Measurements from ENCODE around the gene SRC.

- TF ChIP-seq CTCF (IDR thresholded peaks at IDR 0.05 in 4 of 5, conservative IDR thresholded peaks at IDR 0.05 in 1 of 5), result no peak
- no peak for TF ChIP-seq POLR2A (IDR thresholded peaks at IDR 0.05)
Measured at GRCh38 chr20:37351689-37352607, 6.0 kb downstream of the SRC start.

All from gastrocnemius medialis (tissue), 4 donors.